Activated T-cell treated with anti-CD3 and anti-CD28 coated beads for 24 hours (primary cell): Measurements from ENCODE around the gene POLR2I.
"Not testable (repeated sequence)": the region's sequence is repeated elsewhere in the genome, so short reads cannot be mapped to it uniquely, and the experiment has no call there.

ENCODE experiments used
- DNase-seq: peaks from one replicate; pipeline ENCODE4 v3.0.0-alpha.2; 2020; ENCODE audit warnings: low read depth

The POLR2I gene

GRCh38 chr19:36099166-36099785 is 15.4 kb downstream of the POLR2I start:
- no peak for DNase-seq

GRCh38 chr19:36097036-36097435 is 17.6 kb downstream of the POLR2I start:
- no peak for DNase-seq

- DNase-seq: no peak
Observed at GRCh38 chr19:36093687-36094086, 21.0 kb downstream of the POLR2I start.

GRCh38 chr19:36093146-36093662 is 21.5 kb downstream of the POLR2I start:
- no peak for DNase-seq

- no peak for DNase-seq
Observed at GRCh38 chr19:36092566-36092965, 22.1 kb downstream of the POLR2I start.

GRCh38 chr19:36090910-36091695 is 23.6 kb downstream of the POLR2I start:
- no peak for DNase-seq

GRCh38 chr19:36089847-36090246 is 24.8 kb downstream of the POLR2I start:
- DNase-seq: no peak

GRCh38 chr19:36086326-36086725 is 28.3 kb downstream of the POLR2I start:
- DNase-seq: no peak

- no peak for DNase-seq
Observed at GRCh38 chr19:36084231-36085009, 30.3 kb downstream of the POLR2I start.

- no peak for DNase-seq
Observed at GRCh38 chr19:36082916-36083315, 31.8 kb downstream of the POLR2I start.

GRCh38 chr19:36081894-36082293 is 32.8 kb downstream of the POLR2I start:
- no peak for DNase-seq

- no peak for DNase-seq
Observed at GRCh38 chr19:36081385-36081784, 33.3 kb downstream of the POLR2I start.

GRCh38 chr19:36079389-36079945 is 35.2 kb downstream of the POLR2I start:
- no peak for DNase-seq

- DNase-seq: no peak
Observed at GRCh38 chr19:36073121-36073876, 41.4 kb downstream of the POLR2I start.

GRCh38 chr19:36072081-36072480 is 42.6 kb downstream of the POLR2I start:
- DNase-seq: no peak

- not testable (repeated sequence) for DNase-seq
Observed at GRCh38 chr19:36068810-36069499, 45.7 kb downstream of the POLR2I start.

- no peak for DNase-seq
Observed at GRCh38 chr19:36067681-36068080, 47.0 kb downstream of the POLR2I start.

GRCh38 chr19:36064826-36065225 is 49.8 kb downstream of the POLR2I start:
- DNase-seq: no peak
